Esophagus (tissue), 2 donors: ENCODE data around the gene TNFRSF12A. TPM values are rescaled to one million over a fixed set of nuclear protein-coding genes. Genes with fewer than 3 reads are reported as not detected.

Experiments
- H3K27ac ChIP-seq, 2 donors: one replicate each; pipeline ENCODE4 v1.5.1; 2013; ENCODE audit warnings: low read depth in 2 of 2, mild to moderate bottlenecking in 2 of 2, inconsistent platforms in 1 of 2, low read length in 1 of 2, moderate library complexity in 1 of 2
- H3K27me3 ChIP-seq, 2 donors: one replicate each; pipeline ENCODE4 v1.6.1; 2013; ENCODE audit warnings: low read length in 2 of 2, control low read depth in 1 of 2, mild to moderate bottlenecking in 1 of 2; ENCODE audit not compliant: insufficient read depth in 2 of 2, control insufficient read depth in 1 of 2
- H3K36me3 ChIP-seq, 2 donors: one replicate each; pipeline ENCODE4 v1.6.1; 2013; ENCODE audit warnings: low read length in 1 of 2; ENCODE audit not compliant: control insufficient read depth in 2 of 2, insufficient read depth in 2 of 2
- H3K4me1 ChIP-seq, 2 donors: one replicate each; pipeline ENCODE4 v1.6.1; 2013; ENCODE audit warnings: low read length in 1 of 2; ENCODE audit not compliant: control insufficient read depth in 2 of 2, insufficient read depth in 2 of 2
- H3K4me3 ChIP-seq, 2 donors: one replicate each; pipeline ENCODE4 v1.5.1; 2013; ENCODE audit warnings: low read length in 2 of 2, mild to moderate bottlenecking in 2 of 2, low read depth in 1 of 2, moderate library complexity in 1 of 2
- H3K9me3 ChIP-seq, 2 donors: one replicate each; pipeline ENCODE4 v1.6.1; 2013; ENCODE audit warnings: mild to moderate bottlenecking in 2 of 2, low read depth in 1 of 2, low read length in 1 of 2, moderate library complexity in 1 of 2; ENCODE audit not compliant: control insufficient read depth in 2 of 2, insufficient read depth in 1 of 2
- WGBS, 2 donors: extraction: QIAGEN DNeasy Blood & Tissue Kit; methylation state at CpG; one replicate each; pipeline ENCODE4 v1.1.7; 2013; 5-methylcytosine and 5-hydroxymethylcytosine counted together
- polyA plus RNA-seq, 2 donors: library from polyadenylated mRNA; stranded (reverse); fragments of 200-250 nt; gene quantifications; one replicate each; pipeline ENCODE4 v1.2.3, GENCODE V29; 2013
- donor health status: healthy with polysubstance abuse.
- donor health status: Bipolar disorder and iron deficiency.

The TNFRSF12A gene
- polyA plus RNA-seq, 2 donors = 16.6 to 21.1 TPM

GRCh38 chr16:3017344-3017743, 2.8 kb upstream of the TNFRSF12A start:
- Histone ChIP-seq H3K9me3 (no peaks in the 10 kb centered on the region), H3K27me3 (no peaks in the 10 kb centered on the region), H3K4me1 (peaks cover 0 to 17% of the 10 kb centered on the region in 2 donors), H3K27ac (no peak overlapping the region), H3K4me3 (no peak overlapping the region), H3K36me3 (no peaks in the 10 kb centered on the region)
- WGBS, 2 donors = 68 to 76% methylated on average over 17 to 20 of the region's 20 CpGs

DNA sequence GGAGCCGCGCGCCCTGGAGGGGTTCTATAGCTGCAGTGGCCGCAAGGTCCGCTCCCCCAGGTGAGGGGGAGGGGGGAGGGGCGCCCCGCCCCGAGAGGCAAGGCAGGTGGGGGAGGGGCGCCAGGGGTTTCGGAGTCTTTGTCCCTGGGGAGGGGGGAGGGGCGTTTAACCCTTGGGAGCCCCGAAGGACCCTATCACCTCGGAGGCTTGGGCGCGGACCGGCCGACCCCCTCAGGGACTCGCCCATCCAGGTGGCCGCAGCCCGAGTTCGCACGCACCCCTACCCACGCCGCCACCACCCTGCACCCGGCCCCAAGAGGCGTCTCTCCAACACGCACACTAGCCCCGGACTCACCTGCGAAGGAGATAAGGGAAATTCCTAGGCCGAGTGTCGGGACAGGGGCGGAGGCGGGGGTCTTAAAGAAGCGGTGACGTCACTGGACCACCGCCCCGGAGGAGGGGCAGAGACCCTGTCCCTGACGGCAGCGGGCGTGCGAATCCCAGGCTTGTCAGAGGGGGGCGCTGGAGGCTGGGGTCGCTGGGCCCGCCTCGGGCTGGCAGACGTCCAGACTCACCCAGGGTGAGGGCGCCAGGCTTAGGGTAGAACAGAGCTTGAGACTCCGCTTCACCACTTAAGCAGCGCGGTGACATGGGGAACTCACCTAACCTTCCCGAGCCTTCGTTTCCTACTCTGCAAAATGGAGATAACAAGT, 2.2 kb upstream of the TNFRSF12A start, which contains the start of gene CLDN6:
CLDN6 (minus strand) TSS at position 390 of the 713 bp plus-strand sequence. CDS start 2,162 bp downstream, outside the sequence.
- 13 to 14% methylated on average over 50 to 52 of the region's 52 CpGs for WGBS, 2 donors
- no peak within 1 kb of the TSS for H3K27ac ChIP-seq
- no peaks in the 10 kb centered on the region for H3K9me3 ChIP-seq
- no peaks in the 10 kb centered on the region for H3K36me3 ChIP-seq
- H3K27me3 ChIP-seq = no peaks in the 10 kb centered on the region
- H3K4me3 ChIP-seq = no peak within 1 kb of the TSS
- H3K4me1 ChIP-seq = peaks cover 3 to 23% of the 10 kb centered on the region in 2 donors

GRCh38 chr16:3019594-3020246, 448 bp upstream of the TNFRSF12A start:
- no peaks in the 10 kb centered on the region for H3K27me3 ChIP-seq
- peak overlapping the region; percentile 35 to 67 for H3K4me3 ChIP-seq
- H3K27ac ChIP-seq = no peak overlapping the region
- H3K36me3 ChIP-seq = no peaks in the 10 kb centered on the region
- 29 to 30% methylated on average over 40 of the region's 40 CpGs for WGBS, 2 donors
- no peaks in the 10 kb centered on the region for H3K9me3 ChIP-seq
- peaks cover 7 to 32% of the 10 kb centered on the region in 2 donors for H3K4me1 ChIP-seq

DNA sequence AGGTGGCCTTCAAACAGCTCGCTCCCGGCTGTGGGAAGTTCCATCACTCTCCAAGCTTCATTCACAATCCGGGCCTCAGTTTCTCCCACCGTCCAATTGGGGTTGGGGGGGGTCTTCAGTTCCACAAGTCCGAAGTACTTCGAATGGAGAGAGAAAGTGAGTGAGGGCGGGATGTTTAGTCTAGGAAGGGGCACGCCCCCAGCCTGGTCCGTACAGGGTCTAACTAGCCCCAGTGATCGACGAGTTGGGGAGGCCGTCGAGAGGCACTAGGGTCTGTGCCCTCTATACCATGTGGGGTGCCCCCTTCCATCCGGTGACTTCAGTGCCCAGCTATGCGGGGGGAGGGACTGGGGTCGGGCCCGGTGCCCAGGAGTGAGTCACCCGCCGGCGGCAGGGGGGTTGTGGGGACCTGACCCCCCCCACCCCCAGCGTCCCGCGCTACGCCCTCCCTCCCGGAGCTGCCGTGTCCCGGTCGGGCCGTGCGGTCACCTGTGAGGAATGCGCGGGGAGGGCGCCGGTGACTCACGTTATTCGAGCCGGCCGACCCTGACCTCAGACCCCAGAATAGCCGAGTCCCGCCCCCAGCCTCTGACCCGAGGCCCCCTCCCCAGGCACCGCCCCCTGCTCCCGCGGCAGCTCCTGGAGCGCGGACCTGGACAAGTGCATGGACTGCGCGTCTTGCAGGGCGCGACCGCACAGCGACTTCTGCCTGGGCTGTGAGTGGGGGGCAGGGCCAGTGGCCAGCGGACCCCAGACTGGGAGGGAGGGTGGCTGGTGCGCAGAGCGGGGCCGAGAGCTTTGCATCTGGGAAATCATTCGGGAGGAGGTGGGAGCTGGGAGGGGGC, 658 bp downstream of the TNFRSF12A start:
- H3K4me3 ChIP-seq = peak overlapping the region; percentile 67 to 69
- no peaks in the 10 kb centered on the region for H3K9me3 ChIP-seq
- H3K4me1 ChIP-seq = peaks cover 7 to 32% of the 10 kb centered on the region in 2 donors
- peaks cover 0 to 4% of the 10 kb centered on the region in 2 donors for H3K36me3 ChIP-seq
- H3K27me3 ChIP-seq = no peaks in the 10 kb centered on the region
- WGBS, 2 donors = 1% methylated on average over 55 to 57 of the region's 57 CpGs
- peak overlapping the region; percentile 96 to 98 for H3K27ac ChIP-seq

DNA sequence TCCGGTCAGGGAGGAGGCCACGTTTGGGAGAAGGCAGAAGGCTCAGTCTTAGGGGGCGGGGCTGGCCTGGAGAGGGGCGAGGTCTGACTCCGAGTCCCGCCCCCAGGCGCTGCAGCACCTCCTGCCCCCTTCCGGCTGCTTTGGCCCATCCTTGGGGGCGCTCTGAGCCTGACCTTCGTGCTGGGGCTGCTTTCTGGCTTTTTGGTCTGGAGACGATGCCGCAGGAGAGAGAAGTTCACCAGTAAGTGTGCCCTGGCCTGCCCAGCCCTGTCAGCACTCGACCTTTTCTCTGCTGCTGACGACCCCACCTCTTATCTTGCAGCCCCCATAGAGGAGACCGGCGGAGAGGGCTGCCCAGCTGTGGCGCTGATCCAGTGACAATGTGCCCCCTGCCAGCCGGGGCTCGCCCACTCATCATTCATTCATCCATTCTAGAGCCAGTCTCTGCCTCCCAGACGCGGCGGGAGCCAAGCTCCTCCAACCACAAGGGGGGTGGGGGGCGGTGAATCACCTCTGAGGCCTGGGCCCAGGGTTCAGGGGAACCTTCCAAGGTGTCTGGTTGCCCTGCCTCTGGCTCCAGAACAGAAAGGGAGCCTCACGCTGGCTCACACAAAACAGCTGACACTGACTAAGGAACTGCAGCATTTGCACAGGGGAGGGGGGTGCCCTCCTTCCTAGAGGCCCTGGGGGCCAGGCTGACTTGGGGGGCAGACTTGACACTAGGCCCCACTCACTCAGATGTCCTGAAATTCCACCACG, 1.5 kb downstream of the TNFRSF12A start:
- WGBS, 2 donors = 7 to 14% methylated on average over 21 to 25 of the region's 25 CpGs
- Histone ChIP-seq H3K36me3 (peaks cover 5 to 12% of the 10 kb centered on the region in 2 donors), H3K4me3 (peak overlapping the region; percentile 67 to 69), H3K27me3 (no peaks in the 10 kb centered on the region), H3K9me3 (no peaks in the 10 kb centered on the region), H3K4me1 (peaks cover 7 to 32% of the 10 kb centered on the region in 2 donors), H3K27ac (peak overlapping the region; percentile 96 to 98)

DNA sequence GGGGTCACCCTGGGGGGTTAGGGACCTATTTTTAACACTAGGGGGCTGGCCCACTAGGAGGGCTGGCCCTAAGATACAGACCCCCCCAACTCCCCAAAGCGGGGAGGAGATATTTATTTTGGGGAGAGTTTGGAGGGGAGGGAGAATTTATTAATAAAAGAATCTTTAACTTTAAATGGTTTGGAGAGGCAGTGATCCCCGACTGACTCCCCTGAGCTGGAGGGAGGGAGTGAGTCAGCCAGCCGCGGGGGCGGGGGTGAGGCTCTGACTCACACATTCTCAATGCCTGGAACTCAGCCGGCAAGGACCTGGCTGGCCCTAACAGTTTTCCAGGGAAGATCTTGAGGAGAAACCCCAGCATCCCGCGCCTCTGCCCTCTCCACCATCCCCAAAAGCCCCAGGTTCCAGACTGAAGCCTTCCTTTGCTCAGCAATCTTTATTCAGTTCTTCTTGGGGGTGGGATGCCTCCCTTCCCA, 2.1 kb downstream of the TNFRSF12A start:
- Histone ChIP-seq H3K27me3 (no peaks in the 10 kb centered on the region), H3K27ac (peak overlapping the region; percentile 96 to 98), H3K4me3 (peak overlapping the region in 1 of 2 donors; percentile 69), H3K4me1 (peaks cover 7 to 32% of the 10 kb centered on the region in 2 donors), H3K9me3 (no peaks in the 10 kb centered on the region), H3K36me3 (peaks cover 5 to 18% of the 10 kb centered on the region in 2 donors)
- WGBS, 2 donors = 5 to 21% methylated on average over 7 to 8 of the region's 8 CpGs

GRCh38 chr16:3022684-3023414, 2.7 kb downstream of the TNFRSF12A start:
- Histone ChIP-seq H3K9me3 (no peaks in the 10 kb centered on the region), H3K4me3 (peak overlapping the region; percentile 6 to 54), H3K27ac (peak overlapping the region; percentile 96 to 98), H3K4me1 (peaks cover 8 to 32% of the 10 kb centered on the region in 2 donors), H3K36me3 (peaks cover 5 to 20% of the 10 kb centered on the region in 2 donors), H3K27me3 (no peaks in the 10 kb centered on the region)
- WGBS, 2 donors = 18 to 30% methylated on average over 8 of the region's 8 CpGs

DNA sequence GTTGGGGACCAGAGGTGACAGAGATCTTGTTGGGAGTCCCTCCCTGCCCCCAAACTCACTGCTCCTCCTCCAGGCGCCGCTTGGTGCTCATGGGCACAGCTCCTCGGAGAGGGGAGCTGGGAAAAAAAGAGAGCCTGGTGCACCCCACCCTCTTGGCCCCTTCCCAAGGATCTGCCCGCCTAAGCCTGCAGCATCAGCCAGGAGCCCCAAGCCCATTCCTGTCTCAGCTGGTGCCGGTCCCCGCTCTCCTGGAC, 3.2 kb downstream of the TNFRSF12A start:
- Histone ChIP-seq H3K9me3 (no peaks in the 10 kb centered on the region), H3K4me1 (peaks cover 10 to 30% of the 10 kb centered on the region in 2 donors), H3K36me3 (peaks cover 5 to 20% of the 10 kb centered on the region in 2 donors), H3K4me3 (peak overlapping the region; percentile 54 to 69), H3K27me3 (no peaks in the 10 kb centered on the region), H3K27ac (peak overlapping the region; percentile 96 to 98)
- 8 to 31% methylated on average over 3 to 6 of the region's 6 CpGs for WGBS, 2 donors
